ENCODE measurements around the gene EPHB3. TPM values are rescaled to one million over a fixed set of nuclear protein-coding genes. Genes with fewer than 3 reads are reported as not detected.

The EPHB3 gene
- total RNA-seq, 1 experiment from 2014 or later: 6.0 TPM

DNA sequence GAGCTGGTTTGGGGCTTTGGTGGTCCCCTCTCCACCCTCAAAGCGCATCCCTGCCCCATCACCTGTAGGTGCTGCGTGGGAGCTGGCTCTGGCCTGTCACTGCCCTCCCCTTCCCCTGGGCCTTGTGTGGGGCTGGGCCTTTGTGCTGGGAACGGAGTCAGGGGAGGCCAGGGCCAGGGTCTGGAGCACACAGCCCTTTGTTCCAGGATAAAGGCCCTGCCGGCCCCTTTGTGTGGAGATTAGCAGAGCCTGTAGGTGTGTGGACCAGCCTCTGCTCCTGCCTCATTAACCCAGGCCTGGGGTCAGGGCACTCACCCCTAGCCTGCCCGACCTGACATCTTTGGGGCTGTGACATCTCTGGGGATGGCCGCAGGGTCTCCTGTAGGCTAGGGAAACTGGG lies 8.9 kb downstream of the EPHB3 start:
- Histone ChIP-seq H3K27ac (ENCODE audit: low read length) (no peak overlapping the region), H3K27me3 (ENCODE audit: control insufficient read depth, insufficient read depth, low read length) (no peaks in the 10 kb centered on the region), H3K36me3 (ENCODE audit: control insufficient read depth, insufficient read depth, low read length) (no peaks in the 10 kb centered on the region), H3K9me3 (ENCODE audit: control insufficient read depth, insufficient read depth, low read depth, low read length) (no peaks in the 10 kb centered on the region), H3K4me3 (ENCODE audit: low read depth in 2 of 2, low read length in 2 of 2) (no peak overlapping the region), H3K4me1 (ENCODE audit: control insufficient read depth, insufficient read depth, low read length) (peaks cover 17% of the 10 kb centered on the region)
- ATAC-seq (no peak), DNase-seq (ENCODE audit: low read depth, low spot score) (no peak)
- in situ Hi-C loops (cut with HindIII; ENCODE audit: low pct_unique_long_range_greater_than_20kb, low sequenced_read_pairs) (no loop called here), intact Hi-C loops (cut with micrococcal nuclease; ENCODE audit: unreplicated experiment) (no loop called here)
- no TSS peak for BruUV-seq (replicated peaks)
- no peak for TF ChIP-seq SIN3A (IDR thresholded peaks at IDR 0.05; ENCODE audit: borderline replicate concordance, insufficient read depth, low read depth, low read length)
- TF ChIP-seq TCF7L2 (IDR thresholded peaks at IDR 0.05; ENCODE audit: low read depth, low read length): no peak
- TF ChIP-seq, protein P1, sequence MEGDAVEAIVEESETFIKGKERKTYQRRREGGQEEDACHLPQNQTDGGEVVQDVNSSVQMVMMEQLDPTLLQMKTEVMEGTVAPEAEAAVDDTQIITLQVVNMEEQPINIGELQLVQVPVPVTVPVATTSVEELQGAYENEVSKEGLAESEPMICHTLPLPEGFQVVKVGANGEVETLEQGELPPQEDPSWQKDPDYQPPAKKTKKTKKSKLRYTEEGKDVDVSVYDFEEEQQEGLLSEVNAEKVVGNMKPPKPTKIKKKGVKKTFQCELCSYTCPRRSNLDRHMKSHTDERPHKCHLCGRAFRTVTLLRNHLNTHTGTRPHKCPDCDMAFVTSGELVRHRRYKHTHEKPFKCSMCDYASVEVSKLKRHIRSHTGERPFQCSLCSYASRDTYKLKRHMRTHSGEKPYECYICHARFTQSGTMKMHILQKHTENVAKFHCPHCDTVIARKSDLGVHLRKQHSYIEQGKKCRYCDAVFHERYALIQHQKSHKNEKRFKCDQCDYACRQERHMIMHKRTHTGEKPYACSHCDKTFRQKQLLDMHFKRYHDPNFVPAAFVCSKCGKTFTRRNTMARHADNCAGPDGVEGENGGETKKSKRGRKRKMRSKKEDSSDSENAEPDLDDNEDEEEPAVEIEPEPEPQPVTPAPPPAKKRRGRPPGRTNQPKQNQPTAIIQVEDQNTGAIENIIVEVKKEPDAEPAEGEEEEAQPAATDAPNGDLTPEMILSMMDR (IDR thresholded peaks at IDR 0.05): no peak
- TF ChIP-seq, protein P2, sequence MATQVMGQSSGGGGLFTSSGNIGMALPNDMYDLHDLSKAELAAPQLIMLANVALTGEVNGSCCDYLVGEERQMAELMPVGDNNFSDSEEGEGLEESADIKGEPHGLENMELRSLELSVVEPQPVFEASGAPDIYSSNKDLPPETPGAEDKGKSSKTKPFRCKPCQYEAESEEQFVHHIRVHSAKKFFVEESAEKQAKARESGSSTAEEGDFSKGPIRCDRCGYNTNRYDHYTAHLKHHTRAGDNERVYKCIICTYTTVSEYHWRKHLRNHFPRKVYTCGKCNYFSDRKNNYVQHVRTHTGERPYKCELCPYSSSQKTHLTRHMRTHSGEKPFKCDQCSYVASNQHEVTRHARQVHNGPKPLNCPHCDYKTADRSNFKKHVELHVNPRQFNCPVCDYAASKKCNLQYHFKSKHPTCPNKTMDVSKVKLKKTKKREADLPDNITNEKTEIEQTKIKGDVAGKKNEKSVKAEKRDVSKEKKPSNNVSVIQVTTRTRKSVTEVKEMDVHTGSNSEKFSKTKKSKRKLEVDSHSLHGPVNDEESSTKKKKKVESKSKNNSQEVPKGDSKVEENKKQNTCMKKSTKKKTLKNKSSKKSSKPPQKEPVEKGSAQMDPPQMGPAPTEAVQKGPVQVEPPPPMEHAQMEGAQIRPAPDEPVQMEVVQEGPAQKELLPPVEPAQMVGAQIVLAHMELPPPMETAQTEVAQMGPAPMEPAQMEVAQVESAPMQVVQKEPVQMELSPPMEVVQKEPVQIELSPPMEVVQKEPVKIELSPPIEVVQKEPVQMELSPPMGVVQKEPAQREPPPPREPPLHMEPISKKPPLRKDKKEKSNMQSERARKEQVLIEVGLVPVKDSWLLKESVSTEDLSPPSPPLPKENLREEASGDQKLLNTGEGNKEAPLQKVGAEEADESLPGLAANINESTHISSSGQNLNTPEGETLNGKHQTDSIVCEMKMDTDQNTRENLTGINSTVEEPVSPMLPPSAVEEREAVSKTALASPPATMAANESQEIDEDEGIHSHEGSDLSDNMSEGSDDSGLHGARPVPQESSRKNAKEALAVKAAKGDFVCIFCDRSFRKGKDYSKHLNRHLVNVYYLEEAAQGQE (IDR thresholded peaks at IDR 0.05; ENCODE audit: insufficient read depth in 1 of 2, low read depth in 2 of 2, low read length in 1 of 2): no peak
- no peak for TF ChIP-seq POLR2AphosphoS5 (IDR thresholded peaks at IDR 0.05; ENCODE audit: low read depth, low read length)
- ChIA-PET POLR2A (no interaction called here), CTCF (no interaction called here)

DNA sequence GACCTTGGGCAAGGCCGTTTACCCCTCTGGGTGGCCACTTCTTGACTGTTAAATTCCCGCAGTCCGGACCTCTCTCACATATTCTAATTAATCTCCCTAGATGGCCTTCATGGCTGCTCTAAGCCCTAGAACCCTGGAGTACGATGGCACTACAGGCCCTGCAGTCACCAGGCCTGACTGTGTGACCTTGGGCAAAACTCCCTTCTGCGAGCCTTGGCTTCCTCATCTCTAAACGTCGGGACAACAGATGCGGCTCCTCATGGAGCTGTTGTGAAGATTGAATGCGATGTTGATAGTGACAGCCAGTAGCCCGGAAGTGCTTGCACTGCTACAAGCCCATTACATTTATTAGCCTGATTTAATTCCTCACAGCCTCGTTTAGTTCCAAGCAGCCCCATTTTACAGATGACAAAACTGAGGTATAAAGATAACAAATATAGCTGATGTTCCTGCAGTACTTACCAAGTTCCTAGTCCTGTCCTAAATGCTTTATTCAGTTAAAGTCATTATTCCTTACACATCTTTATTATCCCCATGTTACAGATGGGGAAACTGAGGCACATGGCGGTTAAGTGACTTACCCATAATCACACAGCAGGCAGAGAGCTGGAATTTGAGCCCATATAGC lies 10.3 kb downstream of the EPHB3 start:
- no peaks in the 10 kb centered on the region for H3K9me3 ChIP-seq (ENCODE audit: control insufficient read depth, insufficient read depth, low read depth, low read length)
- DNase-seq (ENCODE audit: low read depth, low spot score) (no peak), ATAC-seq (no peak)
- no peak for TF ChIP-seq SIN3A (IDR thresholded peaks at IDR 0.05; ENCODE audit: borderline replicate concordance, insufficient read depth, low read depth, low read length)
- TF ChIP-seq, protein P1 (IDR thresholded peaks at IDR 0.05): no peak
- TF ChIP-seq, protein P2 (IDR thresholded peaks at IDR 0.05; ENCODE audit: insufficient read depth in 1 of 2, low read depth in 2 of 2, low read length in 1 of 2): no peak
- TF ChIP-seq POLR2AphosphoS5 (IDR thresholded peaks at IDR 0.05; ENCODE audit: low read depth, low read length): no peak
- TF ChIP-seq TCF7L2 (IDR thresholded peaks at IDR 0.05; ENCODE audit: low read depth, low read length): no peak
- in situ Hi-C loops (cut with HindIII; ENCODE audit: low pct_unique_long_range_greater_than_20kb, low sequenced_read_pairs): no loop called here
- intact Hi-C loops (cut with micrococcal nuclease; ENCODE audit: unreplicated experiment): no loop called here
- no peak overlapping the region for H3K4me3 ChIP-seq (ENCODE audit: low read depth in 2 of 2, low read length in 2 of 2)
- no peaks in the 10 kb centered on the region for H3K36me3 ChIP-seq (ENCODE audit: control insufficient read depth, insufficient read depth, low read length)
- ChIA-PET CTCF (no interaction called here), POLR2A (no interaction called here)
- no peak overlapping the region for H3K27ac ChIP-seq (ENCODE audit: low read length)
- no peaks in the 10 kb centered on the region for H3K27me3 ChIP-seq (ENCODE audit: control insufficient read depth, insufficient read depth, low read length)
- BruUV-seq (replicated peaks): no TSS peak
- H3K4me1 ChIP-seq (ENCODE audit: control insufficient read depth, insufficient read depth, low read length): peaks cover 4% of the 10 kb centered on the region

Measured in Panc1 (cell line).